Neural cell (in vitro differentiated cells): ENCODE data around the gene SYNC.

ENCODE experiments used
- EP300 ChIP-seq: fragments of 450-650 bp; conservative IDR thresholded peaks from 2 replicates; pipeline ENCODE4 v1.6.1; 2014; ENCODE audit warnings: antibody characterized with exemption, mild to moderate bottlenecking, moderate library complexity; ENCODE audit not compliant: poor library complexity, severe bottlenecking
- EZH2 ChIP-seq: fragments of 200-600, 300-800 bp; shearing (Covaris generic), sonication (generic); IDR thresholded peaks from 2 replicates; pipeline ENCODE4 v1.6.1; 2014; ENCODE audit warnings: antibody characterized with exemption, low read length, borderline replicate concordance, mild to moderate bottlenecking; ENCODE audit not compliant: insufficient read depth, poor library complexity, severe bottlenecking
- POLR2AphosphoS5 ChIP-seq: IDR thresholded peaks from 2 replicates; pipeline ENCODE4 v1.6.1; 2012
- SMC3 ChIP-seq: fragments of 450-650 bp; conservative IDR thresholded peaks from 2 replicates; pipeline ENCODE4 v1.6.1; 2014; ENCODE audit warnings: antibody characterized with exemption, mild to moderate bottlenecking, moderate library complexity; ENCODE audit not compliant: poor library complexity
- TF ChIP-seq, protein P1 (sequence below): fragments of 450-650 bp; IDR thresholded peaks from 2 replicates; pipeline ENCODE4 v1.5.1; 2014; ENCODE audit warnings: antibody characterized with exemption, mild to moderate bottlenecking, moderate library complexity; ENCODE audit not compliant: poor library complexity, severe bottlenecking

DNA sequence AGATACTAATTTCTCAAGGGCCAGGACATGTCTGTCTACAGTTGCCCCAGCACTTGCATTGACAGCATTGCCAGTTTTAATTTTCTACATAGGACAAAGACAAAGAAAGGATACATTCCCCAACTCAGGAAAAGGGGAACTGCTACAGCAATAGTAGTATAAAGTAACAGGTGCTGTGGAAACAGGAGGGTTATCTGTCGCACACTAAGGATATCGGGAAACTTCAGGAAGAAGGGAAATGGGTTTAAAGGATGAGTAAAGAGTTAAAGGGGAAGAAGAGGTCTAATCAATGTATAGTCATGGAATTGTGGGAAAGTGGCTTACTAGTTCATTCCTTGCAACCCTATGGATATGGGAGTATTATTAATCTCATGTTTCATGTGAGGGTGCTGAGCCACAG is 16.2 kb downstream of the SYNC start:
- TF ChIP-seq, protein P1, sequence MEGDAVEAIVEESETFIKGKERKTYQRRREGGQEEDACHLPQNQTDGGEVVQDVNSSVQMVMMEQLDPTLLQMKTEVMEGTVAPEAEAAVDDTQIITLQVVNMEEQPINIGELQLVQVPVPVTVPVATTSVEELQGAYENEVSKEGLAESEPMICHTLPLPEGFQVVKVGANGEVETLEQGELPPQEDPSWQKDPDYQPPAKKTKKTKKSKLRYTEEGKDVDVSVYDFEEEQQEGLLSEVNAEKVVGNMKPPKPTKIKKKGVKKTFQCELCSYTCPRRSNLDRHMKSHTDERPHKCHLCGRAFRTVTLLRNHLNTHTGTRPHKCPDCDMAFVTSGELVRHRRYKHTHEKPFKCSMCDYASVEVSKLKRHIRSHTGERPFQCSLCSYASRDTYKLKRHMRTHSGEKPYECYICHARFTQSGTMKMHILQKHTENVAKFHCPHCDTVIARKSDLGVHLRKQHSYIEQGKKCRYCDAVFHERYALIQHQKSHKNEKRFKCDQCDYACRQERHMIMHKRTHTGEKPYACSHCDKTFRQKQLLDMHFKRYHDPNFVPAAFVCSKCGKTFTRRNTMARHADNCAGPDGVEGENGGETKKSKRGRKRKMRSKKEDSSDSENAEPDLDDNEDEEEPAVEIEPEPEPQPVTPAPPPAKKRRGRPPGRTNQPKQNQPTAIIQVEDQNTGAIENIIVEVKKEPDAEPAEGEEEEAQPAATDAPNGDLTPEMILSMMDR = no peak
- TF ChIP-seq SMC3 = no peak
- no peak for TF ChIP-seq EZH2
- no peak for TF ChIP-seq POLR2AphosphoS5
- no peak for TF ChIP-seq EP300
